Activated naive CD8-positive, alpha-beta T cell treated with anti-CD3 and anti-CD28 coated beads, Interleukin-2, amount 10 ng/mL, durations not matched to agents 7 days and 5 days (primary cell): Measurements from ENCODE around the gene APOF. TPM values are rescaled to one million over a fixed set of nuclear protein-coding genes. Genes with fewer than 3 reads are reported as not detected.
A peak's percentile ranks its signal among the peaks of the same experiment; 100 is the strongest.

Source experiments
- ATAC-seq: fragments of 150-1000 bp; cut with Tn5 transposase; one replicate; pipeline ENCODE4 v1.10.0; 2021; ENCODE audit warnings: low read depth, moderate library complexity
- POLR2A ChIA-PET: fragments of 350-600 bp; sonication (Branson Sonifier 250); formaldehyde crosslinking; loops from one replicate; lab custom pipeline; 2021; ENCODE audit warnings: antibody characterized with exemption; lab: Charles Lee
- DNase-seq: peaks from one replicate; pipeline ENCODE4 v3.0.0; 2021
- H3K27ac Mint-ChIP-seq: one replicate; pipeline ENCODE4 v1.8.0; 2022; ENCODE audit warnings: mild to moderate bottlenecking, mixed read lengths
- H3K27me3 Mint-ChIP-seq: one replicate; pipeline ENCODE4 v1.8.0; 2022; ENCODE audit warnings: mild to moderate bottlenecking, moderate library complexity, mixed read lengths
- H3K36me3 Mint-ChIP-seq: one replicate; pipeline ENCODE4 v1.8.0; 2021; ENCODE audit warnings: mild to moderate bottlenecking, mixed read lengths
- H3K4me1 Mint-ChIP-seq: one replicate; pipeline ENCODE4 v1.8.0; 2021; ENCODE audit warnings: mixed read lengths
- H3K4me3 Mint-ChIP-seq: one replicate; pipeline ENCODE4 v1.8.0; 2022; ENCODE audit warnings: mild to moderate bottlenecking, moderate library complexity, mixed read lengths
- H3K9me3 Mint-ChIP-seq: one replicate; pipeline ENCODE4 v1.8.0; 2021; ENCODE audit warnings: mixed read lengths
- total RNA-seq, 2 experiments: library from RNA; stranded (reverse); gene quantifications; one replicate each; pipeline ENCODE4 v1.2.3, GENCODE V29; 2021

Gene APOF
- total RNA-seq, 2 experiments from 2014 or later, result not detected

DNA sequence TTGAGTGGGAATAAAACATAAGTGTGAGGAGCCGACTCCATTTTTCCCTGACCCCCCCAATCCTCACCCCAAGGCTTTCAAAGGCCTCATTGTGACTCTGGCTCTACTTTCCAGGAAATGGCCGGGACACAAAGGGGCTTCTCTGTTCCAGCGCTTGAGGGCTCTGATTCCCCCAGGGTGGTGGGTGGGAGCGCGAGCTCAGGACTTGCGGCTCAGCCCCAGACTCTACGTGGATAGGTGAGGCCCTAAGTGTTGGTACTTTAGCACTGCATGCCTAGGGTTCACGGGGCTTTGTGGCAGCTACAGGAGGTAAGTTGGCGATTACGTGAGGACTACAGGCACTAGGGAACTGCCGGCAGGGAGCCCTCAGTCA, 47.4 kb downstream of the APOF start:
- Mint-ChIP-seq H3K4me1 (peaks cover 9% of the 10 kb centered on the region), H3K9me3 (no peaks in the 10 kb centered on the region), H3K36me3 (peaks cover 13% of the 10 kb centered on the region), H3K27ac (peak overlapping the region; percentile 97), H3K4me3 (peak overlapping the region; percentile 97), H3K27me3 (no peaks in the 10 kb centered on the region)
- ATAC-seq (no peak), DNase-seq (no peak)
- POLR2A ChIA-PET, result interaction anchor here (0.6 to 4.0 kb wide), 18 partner anchors 10 to 198 kb away, joined by 3 to 52 read pairs (median 4); partner anchors contain the start of genes IL23A, MYL6, PAN2 and SMARCC2

DNA sequence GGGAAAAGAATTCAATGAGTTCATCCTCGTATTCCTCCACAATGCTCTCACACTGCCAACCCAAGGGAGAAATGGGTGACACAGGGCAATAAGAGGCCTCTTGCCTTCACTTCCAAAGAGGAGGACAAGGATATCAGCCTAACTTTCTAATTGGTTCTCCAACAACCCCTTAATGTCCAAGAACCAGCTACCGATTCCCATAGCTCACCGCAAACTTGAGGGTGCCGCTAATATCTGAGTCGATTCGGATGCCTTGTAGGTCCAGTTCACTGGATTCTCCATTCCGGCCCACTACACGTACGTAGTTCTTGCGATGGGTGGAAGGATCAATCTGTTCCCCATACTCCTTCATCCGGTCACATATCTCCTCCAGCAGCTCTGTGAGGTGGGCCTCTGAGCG, 51.7 kb downstream of the APOF start:
- DNase-seq (no peak), ATAC-seq (no peak)
- no peaks in the 10 kb centered on the region for H3K27me3 Mint-ChIP-seq
- H3K27ac Mint-ChIP-seq, result peak overlapping the region; percentile 39
- H3K4me3 Mint-ChIP-seq, result no peak overlapping the region
- POLR2A ChIA-PET, result interaction anchor here (0.6 to 1.7 kb wide), 3 partner anchors 9 to 49 kb away, joined by 3 to 8 read pairs (median 5); partner anchors contain the start of gene STAT2
- H3K9me3 Mint-ChIP-seq, result no peaks in the 10 kb centered on the region
- peaks cover 8% of the 10 kb centered on the region for H3K36me3 Mint-ChIP-seq
- H3K4me1 Mint-ChIP-seq, result peaks cover 7% of the 10 kb centered on the region

Other genes starting within 250 kb of the APOF start
- gene RPL41, start 246.2 kb downstream of the APOF start, total RNA-seq, result 1,000 to 10,000 TPM; 4,462 to 4,551 TPM
- gene ZC3H10, start 244.6 kb downstream of the APOF start, total RNA-seq, result 10 to 100 TPM; 10.6 to 12.0 TPM
- gene ESYT1, start 234.6 kb downstream of the APOF start, total RNA-seq, result 100 to 1,000 TPM; 251 TPM
- gene MYL6B, start 210.3 kb downstream of the APOF start, total RNA-seq, result 10 to 100 TPM; 46.6 to 47.8 TPM
- gene MYL6, start 204.5 kb downstream of the APOF start, total RNA-seq, result 1,000 to 10,000 TPM; 1,083 to 1,169 TPM
- gene SMARCC2, start 173.4 kb downstream of the APOF start, total RNA-seq, result 100 to 1,000 TPM; 162 to 174 TPM
- 10 to 100 TPM; 36.1 to 38.1 TPM for gene RNF41, start 140.9 kb downstream of the APOF start, total RNA-seq
- gene NABP2, start 138.5 kb downstream of the APOF start, total RNA-seq, result 10 to 100 TPM; 43.4 to 47.1 TPM
- 1 to 10 TPM in 1 of 2 experiments, not detected in 1; 1.4 TPM for gene SLC39A5, start 132.8 kb downstream of the APOF start, total RNA-seq
- 10 to 100 TPM; 45.3 to 49.4 TPM for gene ANKRD52, start 104.5 kb downstream of the APOF start, total RNA-seq
- gene COQ10A, start 95.9 kb downstream of the APOF start, total RNA-seq, result 10 to 100 TPM; 23.3 to 26.0 TPM
- 100 to 1,000 TPM; 165 to 176 TPM for gene CS, start 62.5 kb downstream of the APOF start, total RNA-seq
- gene CNPY2, start 46.9 kb downstream of the APOF start, total RNA-seq, result 10 to 100 TPM; 85.6 to 89.0 TPM
- 100 to 1,000 TPM; 106 to 115 TPM for gene PAN2, start 28.9 kb downstream of the APOF start, total RNA-seq
- gene IL23A, start 24.0 kb downstream of the APOF start, total RNA-seq, result 10 to 100 TPM; 10.2 to 10.9 TPM
- 100 to 1,000 TPM; 263 to 275 TPM for gene STAT2, start 2.8 kb downstream of the APOF start, total RNA-seq
- gene TIMELESS, start 86.6 kb upstream of the APOF start, total RNA-seq, result 10 to 100 TPM; 40.1 to 47.1 TPM
- gene MIP, start 91.8 kb upstream of the APOF start, total RNA-seq, result not detected
- gene SPRYD4, start 105.7 kb upstream of the APOF start, total RNA-seq, result 1 to 10 TPM; 3.9 to 4.1 TPM
- gene GLS2, start 125.3 kb upstream of the APOF start, total RNA-seq, result 1 to 10 TPM; 4.4 to 5.2 TPM
- gene RBMS2, start 159.0 kb upstream of the APOF start, total RNA-seq, result 10 to 100 TPM; 10.3 to 14.5 TPM